Fibroblast of lung (primary cell): ENCODE measurements around the gene OR52H1.

Experiments used
- CTCF ChIP-seq, 2 donors: IDR thresholded peaks in 1 of 2; conservative IDR thresholded peaks in 1 of 2; 1 replicate in 1 of 2; 2 replicates in 1 of 2; pipeline ENCODE4 v1.5.1; 2011 to 2012; ENCODE audit warnings: low read length in 2 of 2, control low read depth in 1 of 2, inconsistent platforms in 1 of 2, low read depth in 1 of 2, mild to moderate bottlenecking in 1 of 2
- EZH2 ChIP-seq: IDR thresholded peaks from 2 replicates; pipeline ENCODE4 v1.5.1; 2012; ENCODE audit warnings: low read length, control low read depth, mild to moderate bottlenecking; ENCODE audit errors: missing control alignments

- TF ChIP-seq CTCF (conservative IDR thresholded peaks at IDR 0.05 in 1 of 2, IDR thresholded peaks at IDR 0.05 in 1 of 2; ENCODE audit: low read depth in 1 of 2, low read length in 2 of 2) (no peak), EZH2 (no peak)
Measured at GRCh38 chr11:5581014-5581413, 32.7 kb upstream of the OR52H1 start.
